Endothelial cell of hepatic sinusoid (primary cell): Measurements from ENCODE around the gene C5orf63.
"Not testable (repeated sequence)": the region's sequence is repeated elsewhere in the genome, so short reads cannot be mapped to it uniquely, and the experiment has no call there.

ENCODE experiments used
- in situ Hi-C: cut with HindIII; loops from 2 replicates; pipeline ENCODE4 v1.10.0; 2017; ENCODE audit warnings: low sequenced_read_pairs

C5orf63 gene

DNA sequence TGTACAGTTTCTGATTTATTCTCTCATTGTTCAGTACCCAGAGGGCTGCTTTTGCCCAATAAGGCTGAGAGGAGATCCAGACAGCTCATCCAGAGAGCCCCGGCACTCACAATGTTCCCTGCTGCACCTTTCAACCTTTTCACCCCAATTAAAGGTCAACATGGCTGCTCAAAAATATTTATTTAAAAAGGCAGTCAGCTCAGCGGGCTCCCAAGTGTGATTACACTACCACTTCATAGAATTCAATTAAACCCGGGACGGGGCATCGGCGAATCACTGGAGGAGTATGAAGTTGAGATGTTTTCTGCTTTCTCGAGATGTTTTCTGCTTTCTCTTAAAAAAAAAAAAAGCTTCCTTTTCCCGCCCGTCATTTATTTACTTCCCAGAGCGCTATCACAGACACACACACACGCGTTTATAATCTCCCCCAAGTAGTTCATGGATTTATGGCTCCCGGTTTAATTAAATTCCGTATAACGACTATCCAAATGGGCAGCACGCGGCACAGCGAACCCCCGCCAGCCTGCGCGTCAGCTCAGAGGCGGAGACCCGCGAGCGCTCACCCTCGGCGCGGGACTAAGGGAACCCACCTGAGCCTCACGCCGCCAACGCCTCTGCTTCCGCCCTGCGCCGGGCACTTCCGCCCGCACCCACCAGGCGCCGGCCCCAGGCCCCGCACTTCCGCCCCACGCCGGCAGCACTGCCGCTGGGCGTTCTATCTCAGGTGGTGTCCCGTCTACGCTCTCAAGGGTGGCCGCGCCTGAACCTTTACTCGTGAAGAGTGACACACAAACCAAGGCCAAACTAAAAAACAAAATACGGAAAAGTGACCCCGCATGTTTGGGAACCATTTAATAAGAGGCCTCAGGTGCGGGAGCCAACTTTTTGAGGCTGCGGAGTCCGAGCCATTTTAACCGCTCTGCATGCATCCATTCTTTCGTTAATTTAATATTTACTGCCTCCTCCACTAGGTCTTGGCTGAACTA is at the start of gene C5orf63:
TSS of gene C5orf63 (minus strand) at position 642 of the 986 bp plus-strand sequence. CDS start 14,507 bp downstream, outside the sequence.
- in situ Hi-C loops = no loop called here

GRCh38 chr5:127112347-127112864 is 39.1 kb upstream of the C5orf63 start:
- in situ Hi-C loops = no loop called here

GRCh38 chr5:127111112-127111511 is 37.8 kb upstream of the C5orf63 start:
- in situ Hi-C loops = no loop called here

- in situ Hi-C loops = not testable (repeated sequence)
Measured at GRCh38 chr5:127108624-127109260, 35.4 kb upstream of the C5orf63 start.

DNA sequence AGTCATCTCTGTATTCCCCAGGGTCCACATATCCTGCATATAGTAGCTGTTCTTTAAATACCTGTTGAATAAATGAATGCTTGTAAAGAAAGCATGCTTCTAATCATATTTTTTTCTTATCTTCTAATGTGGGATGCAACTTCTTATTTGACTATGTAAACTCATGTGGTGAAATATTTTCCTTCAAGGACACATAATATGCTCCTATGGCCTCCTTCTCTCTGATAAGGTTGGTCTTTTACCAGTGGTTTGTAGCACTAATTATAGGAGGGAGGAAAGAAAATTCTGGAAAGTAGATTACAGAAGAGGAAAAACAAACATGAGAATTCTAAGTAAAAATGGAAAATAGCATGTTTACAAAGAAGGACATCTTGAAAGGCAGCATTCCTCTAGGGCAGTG is 28.6 kb upstream of the C5orf63 start:
- in situ Hi-C loops = no loop called here

GRCh38 chr5:127101533-127101932 is 28.2 kb upstream of the C5orf63 start:
- in situ Hi-C loops = no loop called here

- in situ Hi-C loops = no loop called here
Measured at GRCh38 chr5:127098241-127098640, 24.9 kb upstream of the C5orf63 start.

DNA sequence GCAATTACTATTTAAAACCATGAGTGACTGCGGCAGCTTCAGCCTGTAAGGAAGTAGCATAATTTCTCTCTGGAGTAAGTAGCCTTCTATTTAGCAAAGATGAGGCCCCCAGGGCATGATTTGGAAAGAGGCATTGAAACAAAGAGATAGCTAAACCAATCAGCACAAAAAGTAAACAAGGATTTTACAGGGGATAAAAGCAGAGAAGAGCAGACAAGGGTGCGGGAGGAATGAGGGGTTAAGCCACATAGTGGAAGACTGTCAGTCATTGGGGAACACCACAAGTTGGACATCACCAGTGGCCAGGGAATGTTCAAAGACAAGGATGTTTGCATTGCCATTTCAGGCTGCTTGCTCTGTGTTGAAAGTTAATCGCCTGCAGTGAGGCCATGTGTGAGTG is 24.0 kb upstream of the C5orf63 start:
- in situ Hi-C loops = no loop called here

- in situ Hi-C loops = no loop called here
Measured at GRCh38 chr5:127096328-127096993, 23.2 kb upstream of the C5orf63 start.

GRCh38 chr5:127094161-127094814 is 21.0 kb upstream of the C5orf63 start:
- in situ Hi-C loops = no loop called here

- in situ Hi-C loops = no loop called here
Measured at GRCh38 chr5:127092690-127093089, 19.4 kb upstream of the C5orf63 start.

GRCh38 chr5:127089191-127089590 is 15.9 kb upstream of the C5orf63 start:
- in situ Hi-C loops = no loop called here

DNA sequence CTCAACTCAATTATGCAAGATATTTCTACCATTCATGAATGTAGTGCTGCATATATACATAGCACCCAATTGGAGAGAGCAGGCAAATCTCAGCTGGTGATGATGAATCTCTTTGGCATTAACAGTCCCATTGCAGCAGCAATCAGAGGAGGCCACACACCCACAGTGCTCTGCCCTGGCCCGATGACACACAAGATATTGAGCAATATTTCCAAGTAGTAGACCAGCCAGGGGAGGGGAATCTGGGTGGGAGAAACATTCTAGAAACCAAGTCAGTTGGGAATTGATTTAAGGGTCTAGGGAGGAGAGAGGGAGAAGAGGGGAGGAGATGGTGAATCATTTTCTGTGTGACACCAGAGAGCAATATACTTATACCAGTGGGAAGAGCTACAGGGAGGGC is 14.9 kb upstream of the C5orf63 start:
- in situ Hi-C loops = no loop called here

DNA sequence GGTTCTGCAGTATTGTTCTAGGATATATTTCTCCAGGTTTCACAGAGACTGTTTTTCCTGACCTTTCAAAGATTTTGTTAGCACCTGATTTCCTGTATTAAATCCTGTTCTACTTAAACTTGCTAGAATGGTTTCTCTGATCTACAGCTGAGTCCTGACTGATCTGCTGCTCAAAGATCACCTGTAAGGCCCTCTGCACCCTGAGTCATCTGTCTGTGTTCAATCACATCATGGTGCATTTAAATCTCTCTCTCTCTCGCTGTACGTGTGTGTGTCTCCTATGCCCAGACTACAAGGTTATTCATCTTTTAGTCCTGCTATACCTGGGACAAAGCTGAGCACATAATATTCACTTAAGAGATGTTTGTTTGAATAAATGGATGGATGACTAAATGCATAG is 13.3 kb upstream of the C5orf63 start:
- in situ Hi-C loops = no loop called here

DNA sequence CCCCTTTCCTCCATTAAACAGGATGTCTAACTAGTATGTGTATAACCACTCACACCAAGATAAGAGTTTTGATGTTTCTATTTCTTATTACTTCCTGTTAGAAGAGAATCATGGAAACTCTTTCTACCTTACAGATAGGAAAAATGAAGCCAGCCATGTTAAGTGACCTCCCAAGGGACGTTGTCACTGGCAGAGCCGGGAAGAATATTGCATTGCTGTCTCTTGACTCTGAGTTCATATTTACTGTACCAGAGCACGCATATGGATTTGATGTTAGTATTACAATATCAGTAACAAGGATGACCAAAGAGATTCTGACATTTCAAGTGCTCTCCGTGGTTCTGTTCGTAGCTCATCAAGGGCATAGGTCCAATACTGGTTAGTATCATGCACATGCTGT is 12.5 kb upstream of the C5orf63 start:
- in situ Hi-C loops = no loop called here

GRCh38 chr5:127085371-127085770 is 12.1 kb upstream of the C5orf63 start:
- in situ Hi-C loops = no loop called here

DNA sequence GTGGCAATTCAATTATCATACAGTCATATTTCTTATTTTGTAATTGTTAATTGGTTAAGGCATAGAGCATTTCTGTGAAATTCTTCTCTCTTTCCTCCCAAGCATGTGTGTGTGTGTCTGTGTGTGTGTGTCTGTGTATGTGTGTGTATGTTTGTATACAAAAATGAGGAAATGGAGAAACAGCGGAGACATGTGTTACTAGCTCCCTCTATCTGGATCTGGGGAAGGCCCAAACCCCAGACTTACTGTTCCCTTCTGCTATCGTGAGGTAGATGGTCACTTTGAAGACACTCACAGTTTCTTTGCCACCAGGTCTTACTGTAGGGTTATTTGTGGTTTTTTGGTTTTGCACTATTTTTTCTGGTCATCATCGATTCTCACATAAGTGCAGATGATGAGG is 11.4 kb upstream of the C5orf63 start:
- in situ Hi-C loops = no loop called here

DNA sequence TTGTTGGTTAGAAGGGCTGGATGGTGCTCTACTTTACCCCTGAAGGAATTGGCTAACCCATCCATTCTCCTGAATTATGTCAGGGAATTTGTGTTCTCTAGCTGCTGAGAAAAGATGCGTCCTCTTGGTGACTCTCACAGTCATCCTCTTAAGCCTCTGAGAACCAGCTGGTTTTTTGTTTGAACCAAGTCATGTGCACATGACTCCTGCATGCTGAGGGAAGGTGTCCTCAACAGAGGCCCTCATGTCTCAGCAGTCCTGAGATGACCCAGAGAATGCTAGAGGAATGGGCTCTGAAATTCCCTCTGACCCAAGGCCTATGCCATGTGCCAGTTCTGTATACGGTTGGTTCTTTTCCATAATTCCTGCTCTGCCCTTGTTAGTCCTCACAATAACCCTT is 10.4 kb upstream of the C5orf63 start:
- in situ Hi-C loops = no loop called here

DNA sequence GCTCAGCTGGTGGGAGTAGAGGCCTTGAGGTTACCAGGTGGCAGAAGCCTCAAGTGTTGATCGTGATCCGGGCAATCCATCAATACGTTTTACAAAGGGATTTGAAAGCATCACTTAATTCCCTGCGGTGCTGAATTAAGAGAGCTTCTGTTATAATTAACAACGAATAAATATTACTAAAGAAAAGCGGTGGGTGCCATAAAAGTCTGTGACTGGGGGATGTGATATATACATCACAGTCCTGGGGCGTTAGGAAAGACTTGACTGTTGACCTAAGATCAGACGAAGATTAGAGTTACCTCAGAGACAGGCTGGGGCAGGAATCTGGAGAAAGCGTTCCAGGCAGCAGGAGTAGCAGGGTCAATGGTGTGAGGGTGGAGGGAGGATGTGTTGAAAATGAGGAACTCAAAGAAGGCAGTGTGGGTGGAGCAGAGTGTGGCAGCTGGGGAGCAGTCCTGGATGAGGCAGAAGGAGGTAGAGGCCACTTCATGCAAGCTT is 6.7 kb upstream of the C5orf63 start:
- in situ Hi-C loops = loop anchor here (5.0 kb wide), 1 partner anchor 412 kb away; no protein-coding TSS in a partner anchor

GRCh38 chr5:127077366-127077765 is 4.1 kb upstream of the C5orf63 start:
- in situ Hi-C loops = loop anchor here (5.0 kb wide), 1 partner anchor 415 kb away; no protein-coding TSS in a partner anchor
